C4-2B (cell line): ENCODE data around the gene NAA15.

Source experiments
- ZFX ChIP-seq: fragments of 450-650 bp; IDR thresholded peaks from 2 replicates; pipeline ENCODE4 v1.6.1; 2017
- TF ChIP-seq, protein P1 (sequence below): fragments of 450-650 bp; conservative IDR thresholded peaks from 2 replicates; pipeline ENCODE4 v1.5.1; 2017; ENCODE audit warnings: mild to moderate bottlenecking

- TF ChIP-seq, protein P1, sequence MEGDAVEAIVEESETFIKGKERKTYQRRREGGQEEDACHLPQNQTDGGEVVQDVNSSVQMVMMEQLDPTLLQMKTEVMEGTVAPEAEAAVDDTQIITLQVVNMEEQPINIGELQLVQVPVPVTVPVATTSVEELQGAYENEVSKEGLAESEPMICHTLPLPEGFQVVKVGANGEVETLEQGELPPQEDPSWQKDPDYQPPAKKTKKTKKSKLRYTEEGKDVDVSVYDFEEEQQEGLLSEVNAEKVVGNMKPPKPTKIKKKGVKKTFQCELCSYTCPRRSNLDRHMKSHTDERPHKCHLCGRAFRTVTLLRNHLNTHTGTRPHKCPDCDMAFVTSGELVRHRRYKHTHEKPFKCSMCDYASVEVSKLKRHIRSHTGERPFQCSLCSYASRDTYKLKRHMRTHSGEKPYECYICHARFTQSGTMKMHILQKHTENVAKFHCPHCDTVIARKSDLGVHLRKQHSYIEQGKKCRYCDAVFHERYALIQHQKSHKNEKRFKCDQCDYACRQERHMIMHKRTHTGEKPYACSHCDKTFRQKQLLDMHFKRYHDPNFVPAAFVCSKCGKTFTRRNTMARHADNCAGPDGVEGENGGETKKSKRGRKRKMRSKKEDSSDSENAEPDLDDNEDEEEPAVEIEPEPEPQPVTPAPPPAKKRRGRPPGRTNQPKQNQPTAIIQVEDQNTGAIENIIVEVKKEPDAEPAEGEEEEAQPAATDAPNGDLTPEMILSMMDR: no peak
- TF ChIP-seq ZFX: no peak
These were observed 157.7 kb downstream of the NAA15 start for GRCh38 chr4:139458999-139459398.
